Measurements from ENCODE around the gene PRDM5.

GRCh38 chr4:120749445-120750151 is 172.9 kb downstream of the PRDM5 start:
- TF ChIP-seq BCLAF1 (IDR thresholded peaks at IDR 0.05) (no peak), RAD21 (IDR thresholded peaks at IDR 0.05; ENCODE audit: insufficient read depth, low read depth, low read length) (no peak; the same call in 1 of the 2 replicates), CREB1 (IDR thresholded peaks at IDR 0.05; ENCODE audit: low read depth) (no peak), GABPA (IDR thresholded peaks at IDR 0.05; ENCODE audit: low read depth) (no peak), CTCF (IDR thresholded peaks at IDR 0.05 in 2 of 3, conservative IDR thresholded peaks at IDR 0.05 in 1 of 3; ENCODE audit: control insufficient read depth in 2 of 3, extremely low read depth in 1 of 3, insufficient read depth in 1 of 3, low read depth in 3 of 3, low read length in 3 of 3) (no peak), POLR2A (IDR thresholded peaks at IDR 0.05; ENCODE audit: low read depth, low read length) (no peak), NR2C2 (IDR thresholded peaks at IDR 0.05; ENCODE audit: borderline replicate concordance, control insufficient read depth, insufficient read length, low read depth) (no peak), MTA3 (IDR thresholded peaks at IDR 0.05; ENCODE audit: borderline replicate concordance, low read length) (no peak), EZH2 (IDR thresholded peaks at IDR 0.05; ENCODE audit: borderline replicate concordance, control insufficient read depth, low read depth, low read length) (no peak)
